ENCODE data around the gene CCDC148. TPM values are rescaled to one million over a fixed set of nuclear protein-coding genes. Genes with fewer than 3 reads are reported as not detected.

The CCDC148 gene
- total RNA-seq, 3 donors from 2014 or later (not counting 1 experiment from before 2014, with no cell fraction given), result not detected

DNA sequence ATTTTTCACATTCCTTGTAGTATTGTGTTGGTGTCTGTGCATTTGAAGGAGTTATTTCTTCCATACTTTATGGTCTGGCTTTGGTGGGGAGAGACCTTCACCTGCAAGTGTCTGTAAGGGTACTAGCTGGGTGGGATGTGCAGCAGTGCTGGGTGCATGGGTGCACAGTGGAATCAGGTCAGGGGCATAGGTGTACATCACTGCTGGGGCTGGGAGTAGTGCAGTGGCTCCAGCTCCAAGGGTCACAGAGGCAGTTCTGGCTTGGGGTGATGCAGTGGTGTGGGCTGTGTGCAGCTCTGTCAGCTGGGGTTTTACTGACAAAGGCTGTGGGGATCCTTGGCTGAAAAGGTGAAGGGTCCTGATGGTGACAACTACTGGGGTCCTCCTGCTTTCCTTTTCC is 44.8 kb downstream of the CCDC148 start:
- Mint-ChIP-seq H3K27me3 (ENCODE audit: low read depth in 2 of 2) (peaks cover 5 to 9% of the 10 kb centered on the region in 2 donors), H3K4me3 (no peak overlapping the region), H3K36me3 (peaks cover 8% of the 10 kb centered on the region), H3K4me1 (no peaks in the 10 kb centered on the region), H3K27ac (no peak overlapping the region), H3K9me3 (peaks cover 15 to 17% of the 10 kb centered on the region in 2 donors)
- Histone ChIP-seq H3K4me3 (ENCODE audit: low read length) (no peak overlapping the region), H3K9me3 (ENCODE audit: control insufficient read depth, insufficient read depth, low read length) (peaks cover 15% of the 10 kb centered on the region), H3K36me3 (ENCODE audit: control insufficient read depth, insufficient read depth, low read length) (no peaks in the 10 kb centered on the region), H3K4me1 (ENCODE audit: control insufficient read depth, insufficient read depth, low read length) (no peaks in the 10 kb centered on the region), H3K27ac (ENCODE audit: low read length) (no peak overlapping the region), H3K27me3 (ENCODE audit: control insufficient read depth, insufficient read depth, low read length) (no peaks in the 10 kb centered on the region)
- intact Hi-C loops (cut with micrococcal nuclease), result no loop called here
- ATAC-seq, result no peak
- TF ChIP-seq CTCF (IDR thresholded peaks at IDR 0.05), result no peak
- DNase-seq, result no peak

DNA sequence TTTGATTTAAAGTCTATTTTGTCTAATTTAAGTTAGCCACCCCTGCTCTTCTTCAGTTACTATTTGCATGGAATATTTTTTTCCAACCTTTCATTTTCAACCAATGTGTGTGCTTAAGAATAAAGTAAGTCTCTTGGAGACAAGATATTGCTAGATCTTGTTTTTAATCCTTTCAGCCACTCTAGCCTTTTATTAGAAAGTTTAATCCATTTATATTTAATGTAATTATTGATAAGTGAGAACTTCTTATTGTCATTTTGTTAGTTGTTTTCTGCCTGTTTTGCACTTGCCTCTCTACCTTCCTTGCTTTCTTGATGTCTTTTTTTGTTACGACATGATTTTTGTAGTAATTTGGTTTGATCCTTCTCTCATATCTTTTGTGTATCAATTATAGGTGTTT is 46.4 kb downstream of the CCDC148 start:
- Histone ChIP-seq H3K9me3 (ENCODE audit: control insufficient read depth, insufficient read depth, low read length) (peaks cover 6% of the 10 kb centered on the region), H3K4me1 (ENCODE audit: control insufficient read depth, insufficient read depth, low read length) (no peaks in the 10 kb centered on the region), H3K36me3 (ENCODE audit: control insufficient read depth, insufficient read depth, low read length) (no peaks in the 10 kb centered on the region), H3K27ac (ENCODE audit: low read length) (no peak overlapping the region), H3K4me3 (ENCODE audit: low read length) (no peak overlapping the region), H3K27me3 (ENCODE audit: control insufficient read depth, insufficient read depth, low read length) (no peaks in the 10 kb centered on the region)
- TF ChIP-seq CTCF (IDR thresholded peaks at IDR 0.05), result no peak
- no peak for ATAC-seq
- Mint-ChIP-seq H3K27ac (no peak overlapping the region), H3K27me3 (ENCODE audit: low read depth in 2 of 2) (peaks cover 6 to 9% of the 10 kb centered on the region in 2 donors), H3K4me1 (no peaks in the 10 kb centered on the region), H3K4me3 (no peak overlapping the region), H3K9me3 (peaks cover 9 to 13% of the 10 kb centered on the region in 2 donors), H3K36me3 (peaks cover 8% of the 10 kb centered on the region)
- no CpG with 5 or more reads among the region's 1 CpG for WGBS (ENCODE audit: insufficient coverage)
- intact Hi-C loops (cut with micrococcal nuclease), result no loop called here
- no peak for DNase-seq

DNA sequence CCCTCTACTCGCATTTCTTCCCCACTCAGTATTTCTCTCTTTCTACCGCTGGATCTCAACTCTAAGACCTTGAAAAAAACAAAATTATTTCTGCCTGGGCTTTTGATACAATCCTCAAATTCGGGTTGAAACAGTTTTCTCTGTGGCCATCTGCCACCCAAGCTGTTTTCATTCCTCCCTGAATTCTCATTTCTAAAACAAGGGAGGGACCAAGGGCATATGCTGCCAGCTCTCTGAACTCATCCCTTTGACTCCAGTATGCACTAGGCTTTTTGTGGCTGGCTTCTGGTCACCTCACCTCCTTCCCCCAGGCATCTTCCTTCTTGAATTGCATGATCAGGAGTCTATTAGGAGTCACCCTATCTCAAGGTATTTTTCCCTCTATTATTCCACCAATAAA is 49.5 kb downstream of the CCDC148 start:
- H3K4me3 ChIP-seq (ENCODE audit: low read length), result no peak overlapping the region

More for the DNA sequence above, 49.5 kb downstream of the CCDC148 start:
- H3K36me3 Mint-ChIP-seq, result peaks cover 8% of the 10 kb centered on the region
- intact Hi-C loops (cut with micrococcal nuclease), result no loop called here
- no peak for TF ChIP-seq CTCF (IDR thresholded peaks at IDR 0.05)
- H3K4me1 Mint-ChIP-seq, result no peaks in the 10 kb centered on the region
- H3K27ac ChIP-seq (ENCODE audit: low read length), result no peak overlapping the region
- peaks cover 4% of the 10 kb centered on the region for H3K9me3 ChIP-seq (ENCODE audit: control insufficient read depth, insufficient read depth, low read length)
- H3K4me1 ChIP-seq (ENCODE audit: control insufficient read depth, insufficient read depth, low read length), result no peaks in the 10 kb centered on the region
- no peak overlapping the region for H3K27ac Mint-ChIP-seq
- 86% methylated on average over 3 of the region's 3 CpGs for WGBS (ENCODE audit: insufficient coverage)
- H3K9me3 Mint-ChIP-seq, result peaks cover 9 to 13% of the 10 kb centered on the region in 2 donors
- no peaks in the 10 kb centered on the region for H3K27me3 ChIP-seq (ENCODE audit: control insufficient read depth, insufficient read depth, low read length)
- no peak for ATAC-seq
- no peak for DNase-seq
- H3K4me3 Mint-ChIP-seq, result no peak overlapping the region
- peaks cover 6 to 9% of the 10 kb centered on the region in 2 donors for H3K27me3 Mint-ChIP-seq (ENCODE audit: low read depth in 2 of 2)
- H3K36me3 ChIP-seq (ENCODE audit: control insufficient read depth, insufficient read depth, low read length), result no peaks in the 10 kb centered on the region
